Measurements from ENCODE around the gene COL24A1.

COL24A1 gene

GRCh38 chr1:86156566-86157455 lies at the start of gene COL24A1:
Gene COL24A1, minus strand, starts transcription at chr1:86156772. Its CDS starts 376 bp downstream, at chr1:86156396.
- peak; percentile 87 for DNase-seq

DNA sequence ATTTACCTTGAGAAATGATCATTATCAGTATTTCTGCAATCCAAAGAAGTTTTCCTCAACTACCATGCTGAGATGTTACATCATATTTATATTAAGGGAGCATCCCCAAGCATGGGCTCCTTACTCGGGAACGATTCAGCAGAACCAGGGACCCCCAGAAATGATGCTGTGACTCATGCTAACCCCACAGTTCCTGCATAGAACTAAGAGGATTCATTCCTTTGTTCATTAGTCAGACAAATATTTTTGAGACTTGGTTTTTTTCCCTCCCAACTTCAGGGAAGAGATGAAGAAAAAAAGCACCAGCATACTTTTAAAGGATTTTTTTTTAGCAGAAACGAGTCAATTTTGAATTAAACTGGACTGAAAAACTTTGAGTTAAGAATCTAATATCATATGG lies 49.2 kb upstream of the COL24A1 start:
- no peak for DNase-seq

- DNase-seq, result no peak
Observed at GRCh38 chr1:86202552-86203340, 46.2 kb upstream of the COL24A1 start.

DNA sequence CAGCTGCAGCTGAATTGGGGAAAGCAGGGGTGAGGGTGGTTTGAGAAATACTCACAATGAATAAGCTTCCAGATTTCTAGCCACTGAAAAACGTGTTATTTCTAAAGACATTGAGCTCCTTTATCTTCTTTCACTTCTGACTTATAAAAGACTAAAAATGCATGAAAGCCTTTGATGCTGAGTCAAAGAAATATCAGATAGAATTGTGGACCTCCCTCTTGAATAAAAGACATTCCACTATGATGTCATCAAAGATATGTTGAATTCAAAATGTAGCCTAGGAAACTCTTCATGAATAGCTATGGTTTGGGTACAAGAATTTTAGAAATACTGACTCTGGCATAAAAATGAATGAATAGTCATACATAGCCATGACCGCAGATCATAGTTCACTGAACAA lies 44.7 kb upstream of the COL24A1 start:
- DNase-seq, result no peak

DNA sequence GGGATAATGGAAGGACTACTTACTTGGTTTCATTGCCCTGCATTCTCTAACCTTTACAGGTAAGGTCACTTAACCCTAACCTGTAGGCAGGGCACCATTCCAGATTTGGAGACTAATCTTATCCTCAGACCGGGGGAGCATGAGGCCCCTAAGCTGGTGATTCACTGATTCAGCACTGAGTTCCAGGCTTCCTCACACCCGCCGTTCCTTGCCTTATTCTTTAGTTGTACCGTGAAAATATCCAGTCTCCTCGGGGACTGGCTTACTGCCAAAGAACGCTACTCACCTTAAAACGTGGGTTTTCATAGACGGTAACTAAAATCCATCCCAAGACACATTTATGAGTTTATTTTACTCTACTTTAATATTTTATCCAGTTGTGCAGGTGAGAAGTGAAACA lies 44.3 kb upstream of the COL24A1 start:
- no peak for DNase-seq

- DNase-seq, result no peak
Observed at GRCh38 chr1:86197206-86197855, 40.8 kb upstream of the COL24A1 start.

- DNase-seq, result no peak
Observed at GRCh38 chr1:86195281-86195680, 38.7 kb upstream of the COL24A1 start.

DNA sequence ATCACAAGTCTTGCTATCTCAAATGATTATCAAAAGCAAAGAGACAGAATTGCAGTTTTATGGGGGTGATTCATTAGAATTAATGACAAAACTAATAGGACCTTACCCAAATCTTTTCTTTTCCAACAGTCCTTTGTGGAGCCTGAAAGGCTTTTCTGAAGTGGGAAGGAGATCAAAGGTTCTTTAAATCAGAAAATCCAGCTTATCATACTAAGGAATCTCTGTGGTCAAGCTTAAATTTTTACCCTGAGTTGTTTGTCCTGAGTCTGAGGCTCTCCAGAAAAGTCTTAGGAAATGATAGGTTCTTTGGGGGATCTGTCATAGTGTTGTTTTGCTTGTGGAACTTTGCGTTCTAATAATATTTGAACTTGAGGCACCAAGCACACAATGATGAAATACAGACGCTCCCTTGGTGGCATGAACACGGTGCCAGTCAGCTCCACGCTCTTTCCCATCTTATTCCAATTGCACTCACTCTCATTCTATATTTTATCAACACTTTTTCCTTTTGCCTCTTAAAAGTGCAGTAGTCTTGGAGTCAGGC lies 38.0 kb upstream of the COL24A1 start:
- DNase-seq, result no peak

- DNase-seq, result no peak
Observed at GRCh38 chr1:86192417-86192816, 35.8 kb upstream of the COL24A1 start.

DNA sequence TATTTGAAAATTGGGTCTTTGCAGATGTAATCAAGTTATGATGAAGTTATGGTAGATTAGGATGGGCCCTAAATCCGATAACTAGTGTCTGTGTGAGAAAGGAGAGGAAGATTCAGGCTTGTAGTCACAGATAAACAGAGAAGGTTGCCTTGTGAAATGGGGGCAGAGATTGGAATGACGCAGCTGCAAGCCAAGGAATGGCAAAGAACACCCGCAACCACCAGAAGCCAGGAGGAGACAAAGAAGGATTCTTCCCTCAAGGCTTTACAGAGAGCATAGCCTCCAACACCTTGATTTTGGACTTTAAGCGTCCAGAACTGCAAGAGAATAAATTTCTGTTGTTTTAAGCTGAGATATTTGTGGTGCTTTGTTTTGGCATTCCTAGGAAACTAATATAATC lies 35.4 kb upstream of the COL24A1 start:
- DNase-seq, result no peak

GRCh38 chr1:86190873-86191272 lies 34.3 kb upstream of the COL24A1 start:
- no peak for DNase-seq

DNA sequence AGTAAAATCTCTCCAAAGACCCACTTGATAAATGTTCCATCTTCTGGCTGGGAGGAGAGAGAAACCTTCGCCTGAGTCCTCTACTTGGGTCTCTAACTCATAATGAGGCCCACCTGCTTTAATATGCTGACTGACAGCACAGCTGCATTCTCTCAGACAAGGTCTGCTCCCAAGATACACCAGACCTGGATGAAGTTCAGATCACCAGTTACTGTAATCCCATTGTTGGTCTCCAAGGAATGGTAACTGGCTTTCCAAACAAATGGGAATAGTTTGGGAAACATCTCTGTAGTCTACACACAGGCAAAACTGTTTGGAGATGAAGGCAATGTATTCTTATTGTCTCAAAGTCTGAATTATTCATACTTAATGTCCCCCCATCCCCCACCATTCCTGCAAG lies 27.9 kb upstream of the COL24A1 start:
- DNase-seq, result no peak

GRCh38 chr1:86183810-86184209 lies 27.2 kb upstream of the COL24A1 start:
- DNase-seq, result no peak

- DNase-seq, result no peak
Observed at GRCh38 chr1:86176226-86176625, 19.7 kb upstream of the COL24A1 start.

GRCh38 chr1:86175756-86176155 lies 19.2 kb upstream of the COL24A1 start:
- no peak for DNase-seq

DNA sequence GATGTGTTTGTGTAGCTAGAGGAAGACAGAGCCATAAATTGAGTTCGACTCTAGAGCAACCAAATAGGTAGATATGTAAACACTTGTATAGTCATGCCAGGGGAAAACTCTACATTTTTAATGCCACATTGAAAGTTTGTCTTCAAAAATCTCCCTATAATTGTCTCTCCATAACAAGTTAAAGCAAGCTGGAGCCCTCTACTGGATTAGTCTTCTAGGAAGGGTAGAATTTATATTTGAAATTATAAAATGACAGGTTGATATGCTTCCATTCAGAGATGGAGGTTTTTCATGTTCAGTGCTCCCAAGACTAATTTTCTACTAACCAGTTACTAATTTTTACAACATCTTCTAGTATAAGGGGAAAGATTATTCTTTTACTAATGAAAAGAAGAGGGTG lies 13.1 kb upstream of the COL24A1 start:
- no peak for DNase-seq

DNA sequence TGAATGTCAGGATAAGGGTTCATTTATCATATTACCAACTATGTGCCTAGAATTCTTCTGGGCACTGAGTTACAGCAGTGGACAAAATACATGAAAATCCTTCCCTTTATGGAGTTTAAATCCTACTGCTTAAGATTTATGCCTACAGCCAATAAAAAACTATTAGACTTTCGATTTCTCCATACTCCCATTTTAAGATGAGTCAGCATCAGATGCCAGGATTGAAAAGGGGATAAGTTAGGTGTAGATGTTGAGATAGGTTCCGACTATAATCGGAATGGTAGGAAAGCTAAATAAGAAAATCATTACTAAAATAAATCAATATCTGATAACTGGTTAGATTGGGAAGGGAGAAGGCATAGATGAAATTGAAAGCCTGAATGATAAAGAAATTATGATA lies 3.2 kb upstream of the COL24A1 start:
- no peak for DNase-seq

DNA sequence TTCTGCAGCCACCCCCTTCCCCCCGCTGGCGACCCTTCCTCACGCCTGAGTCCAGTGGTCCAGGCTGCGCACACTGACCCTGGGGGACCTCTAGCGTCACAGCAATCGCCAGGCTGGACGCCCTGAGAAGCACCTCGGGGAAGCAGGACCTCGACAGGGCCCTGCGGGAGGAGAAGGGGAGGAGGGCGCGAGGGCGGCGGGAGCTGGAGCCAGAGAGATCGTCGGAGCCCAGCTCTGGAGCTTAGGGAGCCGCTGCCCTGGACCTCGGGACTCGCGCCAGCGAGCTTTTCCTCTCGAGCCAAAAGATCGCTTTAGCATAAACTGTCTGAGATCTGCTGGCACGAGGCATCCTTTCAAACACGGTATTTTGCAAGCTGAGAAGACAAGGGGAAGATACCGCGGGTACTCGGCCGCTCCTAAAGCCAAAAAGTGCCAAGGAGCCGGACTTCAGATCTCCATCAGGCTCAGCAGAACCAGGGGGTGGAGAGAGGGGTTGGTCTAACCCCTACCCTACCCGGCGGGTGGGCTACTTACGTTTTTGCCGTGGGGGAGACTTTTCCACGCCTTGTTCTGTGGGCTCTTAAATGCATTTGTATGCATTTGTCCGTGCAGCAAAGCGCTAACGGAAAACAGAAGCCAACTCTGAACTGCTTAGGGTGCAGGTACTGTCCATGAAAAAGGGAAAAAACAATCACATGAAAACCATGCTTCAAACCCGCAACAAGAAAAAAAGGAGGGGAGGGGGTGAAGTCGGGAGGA lies 586 bp downstream of the COL24A1 start:
- peak; percentile 80 for DNase-seq

GRCh38 chr1:86155051-86155806 lies 1.3 kb downstream of the COL24A1 start:
- DNase-seq, result peak; percentile 80

GRCh38 chr1:86154571-86155050 lies 2.0 kb downstream of the COL24A1 start:
- DNase-seq, result peak; percentile 64

DNA sequence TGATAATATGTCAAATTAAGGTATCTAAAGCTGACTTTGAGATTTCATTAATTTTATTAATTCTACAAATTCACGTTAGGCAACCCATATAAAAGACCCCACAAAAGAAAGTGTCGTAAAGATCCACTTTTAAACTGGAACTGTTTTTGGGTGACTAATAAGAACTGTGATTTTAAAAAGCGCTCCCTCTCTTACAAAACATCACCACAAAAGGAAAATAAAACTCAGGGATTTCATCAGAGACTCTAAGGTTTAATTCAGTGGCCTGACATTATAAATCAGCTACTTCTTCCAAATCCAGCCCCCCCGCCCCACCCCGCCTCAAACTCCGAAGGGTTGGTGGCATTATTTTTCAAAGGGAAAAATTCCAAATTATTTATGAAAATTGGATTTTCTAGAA lies 2.7 kb downstream of the COL24A1 start:
- DNase-seq, result no peak

DNA sequence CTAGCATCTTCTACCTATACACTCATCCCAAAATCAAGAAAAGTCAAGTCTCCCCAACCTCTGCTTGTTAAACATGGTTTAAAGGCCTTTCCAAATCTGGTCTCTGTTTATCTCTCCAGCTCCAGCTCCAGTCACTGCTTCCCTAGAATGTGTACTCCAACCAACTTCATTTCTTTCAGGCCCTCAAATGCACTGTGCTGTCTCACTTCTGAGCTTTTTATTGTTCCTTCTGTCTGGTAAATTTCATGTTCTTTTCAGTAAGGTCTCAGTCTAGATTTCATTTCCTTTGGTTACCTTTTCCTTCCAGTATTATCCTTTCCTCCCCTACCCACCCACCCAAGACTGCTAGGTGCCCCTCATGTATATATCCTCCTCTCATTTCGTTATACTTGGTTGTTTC lies 3.7 kb downstream of the COL24A1 start:
- DNase-seq, result no peak

All from eye (tissue), 1 donor.